ENCODE results near the gene UNC79.
"Not testable (repeated sequence)": the region's sequence is repeated elsewhere in the genome, so short reads cannot be mapped to it uniquely, and the experiment has no call there.

UNC79 gene

DNA sequence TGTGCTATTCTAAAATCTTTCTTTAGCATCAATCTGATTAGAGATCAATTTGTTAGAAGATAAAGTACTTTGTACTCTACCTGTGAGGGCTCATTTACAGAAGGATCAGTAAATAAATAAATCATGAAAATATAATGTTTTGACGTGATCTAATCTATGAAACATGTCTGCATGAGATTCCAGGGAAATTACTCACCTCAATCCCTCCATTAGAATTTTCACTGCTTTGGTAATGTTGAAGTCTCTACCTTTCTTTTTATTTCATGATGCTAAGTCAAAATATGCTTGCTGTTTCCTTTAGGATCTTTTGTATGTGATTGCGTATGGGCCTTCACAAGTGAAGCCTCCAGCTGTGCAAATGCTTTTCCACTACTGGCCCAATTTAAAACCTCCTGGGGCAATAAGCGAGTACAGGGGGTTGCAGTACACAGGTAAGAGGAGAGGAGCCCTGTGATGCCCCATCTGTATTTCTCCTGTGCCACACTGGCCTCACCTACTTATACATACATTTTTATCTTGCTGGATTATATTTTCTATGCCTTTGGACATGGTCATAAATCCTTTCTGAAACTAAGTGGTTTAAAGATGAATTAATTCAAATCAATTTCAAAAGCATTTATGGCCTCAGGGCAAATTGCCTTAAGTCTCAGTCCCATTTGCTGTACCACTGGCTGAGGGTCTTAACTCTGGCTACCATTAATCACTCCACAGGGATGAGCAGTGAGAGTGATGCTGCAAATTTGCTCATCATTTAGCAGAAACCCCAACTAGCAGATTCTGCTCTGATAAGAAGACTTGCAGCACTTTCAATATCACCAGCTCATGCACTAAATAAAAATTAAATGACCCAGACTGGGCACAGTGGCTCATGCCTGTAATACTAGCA is 66.4 kb downstream of the UNC79 start:
- no peak for DNase-seq

DNA sequence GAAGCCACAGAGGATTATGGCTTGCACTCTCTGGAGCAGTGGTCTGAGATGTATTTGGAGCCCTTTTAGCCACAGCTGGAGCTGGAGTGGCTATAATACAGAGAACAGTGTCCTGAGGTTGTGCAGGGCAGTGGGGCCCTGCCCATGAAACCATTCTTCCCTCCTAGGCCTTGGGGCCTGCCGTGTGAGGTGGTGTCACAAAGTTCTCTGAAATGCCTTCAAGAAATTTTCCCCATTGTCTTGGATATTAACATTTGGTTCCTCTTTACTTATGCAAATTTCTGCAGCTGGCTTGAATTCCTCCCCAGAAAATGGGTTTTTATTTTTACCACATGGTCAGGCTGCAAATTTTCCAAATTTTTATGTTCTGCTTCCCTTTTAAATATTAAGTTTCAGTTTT is 79.3 kb downstream of the UNC79 start:
- no peak for DNase-seq

GRCh38 chr14:93511001-93511400 is 80.3 kb downstream of the UNC79 start:
- DNase-seq, result no peak

- DNase-seq, result no peak
These were observed 89.4 kb downstream of the UNC79 start for GRCh38 chr14:93520053-93520607.

GRCh38 chr14:93522221-93522620 is 91.5 kb downstream of the UNC79 start:
- DNase-seq, result no peak

- DNase-seq, result not testable (repeated sequence)
These were observed 94.5 kb downstream of the UNC79 start for GRCh38 chr14:93525216-93525615.

- no peak for DNase-seq
These were observed 95.1 kb downstream of the UNC79 start for GRCh38 chr14:93525696-93526451.

- DNase-seq, result no peak
These were observed 96.5 kb downstream of the UNC79 start for GRCh38 chr14:93527203-93527607.

GRCh38 chr14:93528884-93529558 is 98.3 kb downstream of the UNC79 start:
- no peak for DNase-seq

GRCh38 chr14:93531644-93532043 is 100.9 kb downstream of the UNC79 start:
- DNase-seq, result no peak

- no peak for DNase-seq
These were observed 101.8 kb downstream of the UNC79 start for GRCh38 chr14:93532541-93532940.

DNA sequence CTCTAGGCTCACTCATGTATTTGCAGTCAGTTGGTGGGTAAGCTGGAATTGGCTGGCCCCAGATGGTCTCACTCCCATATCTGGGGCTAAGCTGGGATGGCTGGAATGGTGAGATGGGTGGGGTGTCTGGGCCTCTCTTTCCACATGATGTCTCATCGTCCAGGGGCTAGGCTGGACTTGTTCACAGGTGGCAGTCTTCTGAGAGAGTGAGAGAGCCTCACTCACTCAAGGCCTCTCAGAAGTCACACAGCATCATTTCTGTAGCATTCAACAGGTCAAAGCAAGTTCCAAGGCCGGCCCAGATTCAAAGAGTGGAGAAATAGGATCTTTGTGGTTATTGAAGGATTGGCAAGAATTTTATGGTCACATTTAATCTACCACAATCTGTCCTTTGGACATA is 102.7 kb downstream of the UNC79 start:
- no peak for DNase-seq

DNA sequence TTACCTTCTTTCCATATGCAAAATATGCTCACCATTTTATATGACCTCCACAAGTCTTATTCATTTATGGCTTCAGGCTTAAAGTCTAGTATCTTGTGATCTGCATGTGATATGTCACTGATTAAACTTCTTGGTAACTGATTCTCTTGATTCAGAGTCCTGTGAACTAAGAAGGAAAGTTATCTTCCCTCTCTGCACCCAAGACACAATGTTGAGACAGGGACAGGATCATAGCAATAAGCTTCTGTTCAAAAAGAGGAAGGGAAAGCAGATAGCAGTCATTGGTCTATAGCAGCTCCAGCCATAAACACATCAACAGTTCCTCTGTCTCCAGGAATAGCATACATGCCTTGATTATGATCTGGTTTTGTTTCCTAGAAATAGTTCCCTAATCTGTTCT is 103.1 kb downstream of the UNC79 start:
- DNase-seq, result no peak

DNA sequence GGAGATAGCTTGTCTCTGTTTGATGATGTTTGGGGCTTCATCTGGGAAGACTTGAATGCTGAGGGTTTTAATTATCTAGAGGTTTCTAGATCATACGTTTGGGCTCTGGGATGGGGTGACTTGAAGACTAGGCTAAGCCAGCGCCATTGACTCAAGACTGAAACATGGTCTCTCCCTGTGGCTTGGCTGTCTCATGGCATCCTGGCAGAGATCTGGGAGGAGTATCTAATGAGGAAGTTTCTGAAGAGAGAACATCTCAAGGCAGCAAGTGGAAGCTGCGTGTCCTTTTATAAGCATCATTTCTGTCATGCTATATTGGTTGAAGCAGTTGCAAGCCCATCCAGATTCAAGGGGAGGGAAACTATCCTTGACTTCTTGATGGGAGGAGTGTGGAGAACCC is 104.8 kb downstream of the UNC79 start:
- DNase-seq, result no peak

DNA sequence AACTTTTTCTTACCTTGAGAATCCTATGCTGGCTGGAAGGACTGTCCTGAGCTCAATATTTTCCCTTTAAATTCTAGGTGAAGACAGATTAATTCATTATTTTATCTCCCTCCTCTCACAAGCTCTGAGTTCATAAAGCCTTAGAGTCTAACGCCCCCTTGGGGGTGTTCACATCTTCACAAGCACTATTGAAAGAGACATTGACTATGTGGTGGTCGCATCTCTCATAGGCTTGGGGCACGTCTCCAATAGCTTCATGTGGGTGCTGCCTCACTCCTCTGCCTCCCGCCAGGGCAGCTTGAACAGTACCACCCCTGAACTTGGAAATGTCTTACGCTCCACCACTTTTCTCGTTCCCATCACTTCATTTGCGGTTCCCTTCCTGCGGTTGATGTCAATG is 106.2 kb downstream of the UNC79 start:
- DNase-seq, result no peak

- no peak for DNase-seq
These were observed 107.2 kb downstream of the UNC79 start for GRCh38 chr14:93537951-93538350.

DNA sequence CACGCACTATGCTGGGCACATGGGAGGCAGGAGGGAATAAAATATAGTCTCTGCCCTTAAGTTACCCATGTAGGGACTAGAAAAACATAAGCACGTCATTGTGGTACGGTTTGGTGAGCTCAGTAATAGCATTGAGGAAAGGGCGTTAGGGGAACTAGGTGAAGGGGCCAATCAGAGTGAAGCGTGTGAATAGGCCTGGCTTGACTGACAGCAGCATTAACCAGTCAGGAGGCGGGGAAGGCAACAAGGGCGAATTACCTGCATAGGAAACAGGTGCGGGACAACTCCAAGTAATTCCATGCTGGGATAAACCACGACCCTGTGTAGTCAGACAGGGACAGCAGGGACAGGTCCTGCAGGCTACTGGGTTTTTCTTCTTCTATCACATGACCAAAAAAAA is 107.7 kb downstream of the UNC79 start:
- no peak for DNase-seq

DNA sequence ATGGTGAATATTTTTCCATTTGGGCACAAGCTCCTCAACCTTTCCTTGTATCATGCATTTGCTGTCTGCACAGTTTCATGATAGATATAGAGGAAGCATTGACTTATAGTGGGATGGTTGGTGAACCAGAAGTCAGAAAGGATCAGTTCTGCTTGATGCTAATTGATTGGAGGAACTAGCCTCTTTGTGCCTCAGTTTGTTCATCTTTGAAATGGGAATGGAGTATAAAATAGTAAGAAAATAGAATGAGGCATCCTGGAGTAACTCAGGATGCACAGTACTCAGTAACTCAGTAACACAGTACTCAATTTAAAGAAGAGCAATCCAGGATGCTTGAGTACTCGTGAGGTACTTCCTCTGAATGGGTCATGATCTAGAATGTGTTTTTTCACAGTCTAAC is 109.5 kb downstream of the UNC79 start:
- DNase-seq, result no peak

GRCh38 chr14:93543766-93544165 is 113.0 kb downstream of the UNC79 start:
- no peak for DNase-seq

DNA sequence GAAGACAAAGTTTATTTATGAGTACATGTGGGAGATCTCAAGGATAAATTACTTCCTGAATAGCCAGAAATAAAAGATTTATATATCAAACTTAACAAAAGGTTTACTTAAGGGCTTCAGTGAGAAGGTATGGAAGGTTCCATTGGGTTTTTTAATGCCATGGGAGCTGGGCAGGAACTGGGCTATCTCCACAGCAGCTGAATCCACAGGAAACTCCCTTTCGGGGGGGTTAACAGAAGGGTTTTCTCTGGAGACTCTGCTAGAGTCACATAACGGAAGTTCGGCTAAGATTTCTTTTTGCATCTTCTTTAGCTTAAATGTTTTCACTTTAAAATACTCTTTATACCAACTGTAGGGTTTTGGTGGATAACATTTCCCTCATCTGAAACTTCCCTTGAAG is 113.5 kb downstream of the UNC79 start:
- no peak for DNase-seq

- DNase-seq, result no peak
These were observed 115.9 kb downstream of the UNC79 start for GRCh38 chr14:93546642-93547041.

- no peak for DNase-seq
These were observed 117.5 kb downstream of the UNC79 start for GRCh38 chr14:93548102-93548843.

GRCh38 chr14:93549595-93549994 is 118.9 kb downstream of the UNC79 start:
- DNase-seq, result no peak
